IMR-90 (cell line): Measurements from ENCODE around the gene CAPN9.

Experiments used
- CEBPB ChIP-seq: IDR thresholded peaks from 2 replicates; pipeline ENCODE4 v1.6.1; 2012; ENCODE audit warnings: low read depth, low read length, improper control_type of control experiment
- FOS ChIP-seq: fragments of 150-350 bp; IDR thresholded peaks from 2 replicates; pipeline ENCODE4 v1.6.1; 2016; ENCODE audit warnings: low read depth, low read length
- RAD21 ChIP-seq: IDR thresholded peaks from 2 replicates; pipeline ENCODE4 v1.6.1; 2012; ENCODE audit warnings: low read length, improper control_type of control experiment
- TF ChIP-seq, protein P1 (sequence below): conservative IDR thresholded peaks from 2 replicates; pipeline ENCODE4 v1.5.1; 2012; ENCODE audit warnings: mild to moderate bottlenecking, low read depth, low read length, improper control_type of control experiment

DNA sequence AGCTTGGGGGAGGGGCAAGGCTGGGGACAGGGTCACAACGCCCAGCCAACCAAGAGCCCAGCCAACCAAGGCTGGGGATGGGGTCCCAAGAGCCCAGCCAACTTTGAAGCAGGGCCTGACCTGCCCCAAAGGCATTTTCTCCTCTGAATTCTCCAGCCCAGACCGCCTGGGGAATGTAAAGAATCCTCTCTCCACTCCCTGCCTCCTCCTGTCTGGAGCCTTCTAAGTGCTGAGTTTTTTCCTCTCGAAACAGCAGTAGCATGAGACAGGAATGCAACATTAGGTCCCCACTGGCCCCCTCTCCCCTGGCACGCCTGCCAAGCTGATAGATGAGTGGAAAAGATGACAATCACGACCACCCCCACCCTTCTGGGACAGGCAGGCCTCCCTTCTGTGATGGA is 104.1 kb downstream of the CAPN9 start:
- TF ChIP-seq, protein P1, sequence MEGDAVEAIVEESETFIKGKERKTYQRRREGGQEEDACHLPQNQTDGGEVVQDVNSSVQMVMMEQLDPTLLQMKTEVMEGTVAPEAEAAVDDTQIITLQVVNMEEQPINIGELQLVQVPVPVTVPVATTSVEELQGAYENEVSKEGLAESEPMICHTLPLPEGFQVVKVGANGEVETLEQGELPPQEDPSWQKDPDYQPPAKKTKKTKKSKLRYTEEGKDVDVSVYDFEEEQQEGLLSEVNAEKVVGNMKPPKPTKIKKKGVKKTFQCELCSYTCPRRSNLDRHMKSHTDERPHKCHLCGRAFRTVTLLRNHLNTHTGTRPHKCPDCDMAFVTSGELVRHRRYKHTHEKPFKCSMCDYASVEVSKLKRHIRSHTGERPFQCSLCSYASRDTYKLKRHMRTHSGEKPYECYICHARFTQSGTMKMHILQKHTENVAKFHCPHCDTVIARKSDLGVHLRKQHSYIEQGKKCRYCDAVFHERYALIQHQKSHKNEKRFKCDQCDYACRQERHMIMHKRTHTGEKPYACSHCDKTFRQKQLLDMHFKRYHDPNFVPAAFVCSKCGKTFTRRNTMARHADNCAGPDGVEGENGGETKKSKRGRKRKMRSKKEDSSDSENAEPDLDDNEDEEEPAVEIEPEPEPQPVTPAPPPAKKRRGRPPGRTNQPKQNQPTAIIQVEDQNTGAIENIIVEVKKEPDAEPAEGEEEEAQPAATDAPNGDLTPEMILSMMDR, result no peak
- TF ChIP-seq CEBPB (no peak), FOS (no peak), RAD21 (no peak)
